ENCODE measurements around the gene TMEM179.
"Not testable (repeated sequence)": the region's sequence is repeated elsewhere in the genome, so short reads cannot be mapped to it uniquely, and the experiment has no call there.

Gene TMEM179

DNA sequence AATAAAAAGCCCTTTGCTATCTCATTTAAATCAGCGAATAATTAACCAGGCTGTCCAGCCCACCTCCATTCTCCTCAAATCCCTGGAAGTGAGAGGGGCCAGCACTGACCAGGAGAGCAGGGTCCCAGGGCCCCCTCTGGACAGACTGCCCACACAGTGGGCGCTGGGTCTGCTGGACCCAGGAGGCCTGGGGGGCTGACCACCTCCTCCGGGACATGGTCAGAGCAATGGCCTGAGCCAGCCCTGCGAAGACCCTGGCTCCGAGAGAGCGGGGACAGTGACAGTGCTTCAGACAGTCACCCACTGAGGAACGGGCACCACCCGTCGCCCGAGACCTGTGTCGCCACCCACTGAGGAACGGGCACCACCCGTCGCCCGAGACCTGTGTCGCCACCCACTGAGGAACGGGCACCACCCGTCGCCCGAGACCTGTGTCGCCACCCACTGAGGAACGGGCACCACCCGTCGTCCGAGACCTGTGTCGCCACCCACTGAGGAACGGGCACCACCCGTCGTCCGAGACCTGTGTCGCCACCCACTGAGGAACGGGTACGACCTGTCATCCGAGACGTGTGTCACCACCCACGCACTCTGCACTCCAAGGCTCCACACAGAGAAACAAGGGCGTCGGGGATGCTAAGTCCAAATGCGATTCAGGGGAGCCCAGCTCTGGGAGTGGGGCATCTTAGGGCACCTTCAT, 32.4 kb upstream of the TMEM179 start:
- not testable (repeated sequence) for DNase-seq

- DNase-seq = no peak
These were observed 31.6 kb upstream of the TMEM179 start for GRCh38 chr14:104636131-104636530.

DNA sequence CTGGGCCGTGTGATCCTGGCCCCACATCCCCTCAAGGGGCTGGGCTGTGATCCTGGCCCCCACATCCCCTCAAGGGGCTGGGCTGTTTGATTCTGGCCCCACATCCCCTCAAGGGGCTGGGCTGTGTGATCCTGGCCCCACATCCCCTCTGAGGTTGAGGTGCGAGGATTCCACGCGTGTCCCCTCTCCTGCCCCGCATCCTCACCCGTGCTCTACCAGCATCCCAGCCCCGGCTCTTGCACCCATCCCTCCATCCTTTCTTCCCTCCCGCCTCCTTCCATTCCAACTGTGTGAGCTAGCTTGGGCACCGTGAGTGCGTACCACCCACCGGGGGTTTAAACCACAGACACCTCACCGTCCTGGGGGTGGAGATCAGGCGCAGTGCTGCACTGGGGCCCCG, 31.1 kb upstream of the TMEM179 start:
- DNase-seq = no peak

DNA sequence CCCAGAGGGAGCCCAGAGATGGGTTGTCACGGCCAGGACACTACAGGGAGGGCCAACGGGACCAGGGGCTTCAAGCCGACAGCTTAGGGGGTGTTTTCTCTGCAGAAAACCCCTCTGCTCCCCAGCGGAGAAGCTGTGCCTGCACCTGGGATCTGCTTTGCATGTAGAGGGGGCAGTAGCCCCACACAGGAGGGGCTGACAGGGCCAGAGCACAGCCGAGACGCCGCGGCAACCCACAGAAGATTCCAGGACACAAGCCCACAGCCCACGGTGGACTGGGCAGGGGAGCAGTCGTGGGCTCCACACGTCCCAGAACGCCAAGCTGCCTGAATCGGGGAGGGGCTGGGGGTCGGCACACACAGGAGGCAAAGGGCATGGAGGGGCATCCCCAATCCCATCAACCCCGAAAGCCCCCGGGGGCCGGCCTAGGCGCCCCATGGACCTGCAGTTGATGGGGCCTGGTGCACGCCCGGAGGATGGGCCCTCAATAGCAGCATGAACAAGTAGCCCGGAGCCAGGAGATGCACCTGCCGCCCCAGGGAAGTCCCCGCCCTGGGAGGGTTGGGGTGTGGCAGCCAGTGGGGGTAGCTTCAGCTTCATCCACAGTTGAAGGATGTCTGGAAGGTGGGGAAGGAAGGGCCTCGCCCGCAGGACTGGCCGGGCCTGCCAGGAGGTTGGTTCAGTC, 30.5 kb upstream of the TMEM179 start:
- no peak for DNase-seq

DNA sequence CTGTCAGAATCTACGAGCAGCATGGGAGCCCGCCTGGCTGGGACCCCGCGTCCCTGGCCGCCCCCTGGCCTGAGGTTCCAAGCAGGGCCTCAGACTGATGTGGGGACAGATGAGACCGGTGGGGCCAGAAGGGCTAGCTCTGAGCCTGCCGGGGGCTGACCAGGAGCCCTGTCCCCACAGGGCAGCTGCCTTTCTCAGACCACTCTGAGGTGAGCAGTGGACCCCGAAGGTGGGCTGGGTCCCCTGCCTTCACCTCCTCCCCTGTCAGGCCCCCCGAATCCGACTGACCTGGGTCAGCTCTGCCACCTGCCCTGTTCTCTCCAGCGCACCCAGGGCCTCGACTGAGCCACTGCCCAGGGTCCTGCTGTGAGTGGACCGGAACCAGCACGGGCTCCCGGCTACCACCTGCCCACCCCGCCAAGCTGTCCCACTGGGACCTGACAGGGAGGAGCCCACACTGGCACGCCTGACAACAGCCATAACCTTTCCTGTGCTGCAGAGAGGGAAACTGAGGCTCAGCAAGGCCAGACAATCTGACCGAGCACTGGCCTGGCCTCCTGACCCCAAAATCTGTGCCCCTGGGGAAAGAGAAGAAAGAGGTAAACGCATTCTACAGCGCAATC, 29.7 kb upstream of the TMEM179 start:
- DNase-seq = no peak

DNA sequence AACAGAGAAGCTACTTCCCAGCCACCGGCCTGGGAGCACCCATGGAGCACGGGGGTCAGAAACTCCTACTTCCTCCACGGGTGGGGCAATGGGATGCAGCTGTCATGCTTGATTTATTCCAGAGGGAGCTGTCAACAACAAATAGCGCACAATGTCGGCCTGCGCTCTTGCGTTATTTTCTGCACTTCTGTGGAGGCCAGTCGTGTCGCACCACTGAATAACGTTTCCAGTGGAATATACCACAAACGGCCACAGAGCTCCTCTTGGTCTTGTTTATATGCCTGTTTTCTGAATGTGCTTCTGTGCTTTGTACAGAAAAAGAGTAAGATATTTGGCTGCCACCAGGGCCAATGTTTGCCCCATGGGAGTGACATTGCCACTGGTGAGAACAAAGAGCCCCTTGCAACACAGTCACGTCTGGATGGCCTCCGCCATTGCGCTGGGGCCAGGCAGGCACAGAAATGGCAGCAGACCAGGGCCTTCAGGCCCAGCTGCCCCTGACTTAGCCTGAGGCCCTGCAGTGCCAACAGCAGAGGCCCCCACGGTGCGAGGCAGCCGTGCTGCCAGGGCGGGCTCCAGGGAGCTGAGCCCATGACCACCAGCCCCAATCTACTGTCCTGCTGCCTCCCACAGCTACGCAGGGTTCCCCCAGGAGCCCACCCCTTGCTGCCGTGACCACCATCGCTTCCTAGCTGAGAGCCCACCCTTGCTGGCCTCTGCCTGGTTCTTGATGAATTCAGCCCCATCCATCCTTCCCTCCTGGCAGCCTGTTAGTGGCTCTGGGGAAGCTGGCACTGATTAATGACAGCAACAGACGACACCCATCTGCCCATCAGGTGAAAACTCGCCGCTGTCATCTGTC, 28.9 kb upstream of the TMEM179 start:
- no peak for DNase-seq

DNA sequence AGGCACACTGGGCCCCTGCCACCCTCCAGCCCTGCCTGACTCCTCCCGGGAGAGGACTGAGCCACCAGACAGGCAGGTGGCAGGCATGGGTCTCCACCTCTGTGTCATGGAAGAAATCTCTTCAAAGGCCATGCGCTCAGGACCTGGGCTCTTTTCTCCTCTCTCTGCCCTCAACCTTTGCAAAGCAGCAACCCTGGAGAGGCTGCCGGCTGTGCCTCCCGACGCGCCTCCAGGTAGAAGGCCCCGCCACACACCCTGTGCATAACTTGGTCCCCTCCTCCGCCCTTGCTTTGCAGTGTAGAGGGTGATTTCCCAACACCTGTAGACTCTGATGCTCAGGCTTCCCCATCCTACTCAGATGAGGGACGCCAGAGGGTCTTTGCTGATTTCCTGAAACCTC, 28.2 kb upstream of the TMEM179 start:
- no peak for DNase-seq

GRCh38 chr14:104624939-104625338, 20.4 kb upstream of the TMEM179 start:
- no peak for DNase-seq

- no peak for DNase-seq
These were observed 9.7 kb upstream of the TMEM179 start for GRCh38 chr14:104614126-104614812.

DNA sequence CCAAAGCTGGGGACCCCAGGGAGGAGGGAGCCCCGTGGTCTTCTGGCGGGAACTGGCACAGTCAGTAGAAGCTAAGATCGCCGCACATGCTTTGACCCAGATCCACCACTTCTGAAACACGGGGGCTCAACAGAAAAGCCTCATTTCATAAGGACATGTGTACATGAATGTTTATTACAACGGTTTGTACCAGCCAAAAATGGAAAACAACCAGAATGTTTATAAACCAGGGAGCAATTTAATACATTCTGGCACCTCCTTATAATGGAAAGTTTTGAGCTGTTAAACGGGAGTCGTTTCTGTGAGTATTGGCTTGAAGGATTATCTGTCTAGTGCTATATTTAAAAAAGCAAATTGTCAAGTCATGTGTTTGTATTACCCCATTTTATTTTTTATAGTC, 7.3 kb upstream of the TMEM179 start:
- DNase-seq = no peak

DNA sequence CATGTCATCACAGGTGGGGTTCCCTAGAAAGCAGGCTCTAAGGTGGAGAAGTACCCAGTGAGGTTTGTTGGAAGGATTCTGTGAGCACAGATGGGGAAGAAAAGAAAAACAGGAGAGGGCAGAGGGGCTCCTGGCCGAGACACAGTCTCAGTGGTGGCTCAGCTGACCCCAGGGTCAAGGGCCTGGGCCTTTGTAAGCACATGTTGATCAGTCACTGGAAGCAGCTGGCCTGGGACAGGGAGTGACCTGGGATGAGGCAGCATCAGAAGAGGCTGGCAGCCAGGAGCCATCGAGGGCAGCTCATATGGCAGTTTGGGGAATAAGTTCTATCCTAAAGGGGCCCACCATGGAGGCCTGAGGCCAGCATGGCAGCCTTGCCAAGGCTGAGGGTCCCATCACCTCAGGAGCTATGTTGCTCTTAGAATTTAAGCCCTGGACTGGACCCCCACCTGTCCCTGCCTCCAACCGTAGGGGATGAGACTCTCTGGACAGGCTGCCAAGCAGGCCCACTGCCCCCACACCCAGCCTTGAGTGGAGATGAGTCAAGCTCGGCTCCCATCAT, 6.3 kb upstream of the TMEM179 start:
- no peak for DNase-seq

DNA sequence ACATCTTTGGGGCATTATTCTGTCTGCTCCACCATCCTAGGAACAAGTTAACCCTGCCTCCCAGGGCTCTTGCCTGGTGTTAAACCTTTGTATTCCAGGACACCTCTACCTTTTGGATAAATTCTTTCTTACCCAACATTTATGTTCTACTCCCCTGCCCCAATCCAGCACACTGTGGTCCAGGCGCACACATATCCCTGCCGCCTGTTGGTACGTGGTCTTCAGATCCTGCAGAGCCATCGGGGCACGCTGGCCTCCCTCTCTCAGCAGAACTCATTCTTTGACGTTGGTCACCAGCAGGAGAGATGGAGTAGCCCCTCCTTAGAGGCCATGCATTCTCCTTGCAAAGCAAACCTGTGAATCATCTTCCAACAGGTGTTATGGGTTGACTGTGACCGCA, 5.1 kb upstream of the TMEM179 start:
- DNase-seq = no peak

- no peak for DNase-seq
These were observed 716 bp downstream of the TMEM179 start for GRCh38 chr14:104603711-104604401.

- no peak for DNase-seq
These were observed 1.6 kb downstream of the TMEM179 start for GRCh38 chr14:104602933-104603325.

- no peak for DNase-seq
These were observed 2.1 kb downstream of the TMEM179 start for GRCh38 chr14:104602315-104602932.

GRCh38 chr14:104601786-104602185, 2.8 kb downstream of the TMEM179 start:
- DNase-seq = no peak

- DNase-seq = no peak
These were observed 3.8 kb downstream of the TMEM179 start for GRCh38 chr14:104600805-104601204.

DNA sequence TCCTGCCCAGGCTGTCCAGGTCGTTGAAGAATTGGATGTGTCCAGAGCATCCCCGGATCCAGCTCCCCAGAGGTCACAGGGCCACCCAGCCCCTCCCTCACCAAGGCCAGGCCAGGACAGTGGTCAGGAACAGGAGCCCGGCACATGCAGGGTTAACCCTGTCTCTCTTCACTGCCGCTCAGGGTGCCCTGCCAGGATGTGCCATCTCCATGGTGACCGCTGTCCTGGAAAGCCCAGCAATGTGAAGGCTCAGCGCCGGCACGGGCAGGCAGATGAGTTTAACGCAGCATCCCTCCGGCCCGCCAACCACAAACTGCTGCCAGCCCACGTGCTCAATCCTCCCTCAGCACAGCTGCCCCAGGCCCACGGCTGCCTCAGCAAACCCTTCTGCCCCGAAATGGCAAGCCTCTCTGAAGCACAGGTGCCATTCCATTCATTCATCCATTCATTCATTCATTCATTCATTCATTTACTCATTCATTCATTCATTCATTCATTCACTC, 4.4 kb downstream of the TMEM179 start:
- DNase-seq = no peak

DNA sequence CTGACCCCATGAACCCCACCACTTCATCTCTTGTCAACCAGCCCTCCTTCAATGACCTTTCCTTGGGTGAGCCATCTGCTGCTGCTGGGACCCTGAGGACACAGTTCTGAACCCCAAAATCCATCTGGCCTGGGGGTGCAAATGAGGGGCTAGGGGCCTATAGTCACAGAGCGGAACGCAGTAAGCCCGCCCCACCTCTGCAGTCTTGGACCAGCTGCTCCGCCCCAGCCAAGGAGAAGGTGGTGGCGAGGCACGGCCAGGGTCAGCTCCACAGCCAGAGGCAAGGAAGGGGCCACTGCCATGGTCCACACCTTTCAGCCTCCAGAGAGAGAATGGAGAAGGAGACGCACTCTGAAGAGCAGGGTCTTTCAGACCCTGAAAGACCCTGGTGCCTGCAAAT, 5.1 kb downstream of the TMEM179 start:
- DNase-seq = no peak

GRCh38 chr14:104598910-104599273, 5.7 kb downstream of the TMEM179 start:
- no peak for DNase-seq

All from stimulated activated CD4-positive, alpha-beta T cell treated with anti-CD3 and anti-CD28 coated beads, Interleukin-4, amount 100 ng/mL, for 24 hours (primary cell).